Endothelial cell (in vitro differentiated cells): ENCODE results near the gene TRIM59. TPM values are rescaled to one million over a fixed set of nuclear protein-coding genes. Genes with fewer than 3 reads are reported as not detected.

Source experiments
- DNase-seq: peaks from one replicate; pipeline ENCODE4 v3.0.0; 2021; ENCODE audit warnings: low spot score
- H3K27ac Mint-ChIP-seq: one replicate; pipeline ENCODE4 v1.8.0; 2021; ENCODE audit warnings: mixed read lengths, inconsistent platforms; ENCODE audit not compliant: unreplicated experiment
- H3K27me3 Mint-ChIP-seq: one replicate; pipeline ENCODE4 v1.8.0; 2021; ENCODE audit warnings: mild to moderate bottlenecking, moderate library complexity, mixed read lengths, inconsistent platforms; ENCODE audit not compliant: unreplicated experiment
- H3K36me3 Mint-ChIP-seq: one replicate; pipeline ENCODE4 v1.8.0; 2021; ENCODE audit warnings: mild to moderate bottlenecking, low read depth, mixed read lengths, inconsistent platforms; ENCODE audit not compliant: unreplicated experiment
- H3K4me1 Mint-ChIP-seq: one replicate; pipeline ENCODE4 v1.8.0; 2021; ENCODE audit warnings: mild to moderate bottlenecking, mixed read lengths, inconsistent platforms; ENCODE audit not compliant: unreplicated experiment
- H3K4me3 Mint-ChIP-seq: one replicate; pipeline ENCODE4 v1.8.0; 2021; ENCODE audit warnings: mild to moderate bottlenecking, mixed read lengths, inconsistent platforms; ENCODE audit not compliant: unreplicated experiment
- H3K9me3 Mint-ChIP-seq: one replicate; pipeline ENCODE4 v1.8.0; 2021; ENCODE audit warnings: mixed read lengths, inconsistent platforms; ENCODE audit not compliant: unreplicated experiment
- total RNA-seq: library from RNA; stranded (reverse); fragmentation: NEBNext Ultra II Directional; extraction: Animal tissue kit (Norgen Biotek cat#: 25700); gene quantifications from one replicate; pipeline ENCODE4 v1.2.1, GENCODE V29; 2021; ENCODE audit not compliant: unreplicated experiment
- TF ChIP-seq, protein P1 (sequence below): fragments of 200-600 bp; sonication (generic); IDR thresholded peaks from one replicate; pipeline ENCODE4 v1.5.0; 2021; ENCODE audit warnings: antibody characterized with exemption; ENCODE audit not compliant: unreplicated experiment

Gene TRIM59
- total RNA-seq, 1 donor from 2014 or later, result 12.8 TPM

- no peak overlapping the region for H3K4me3 Mint-ChIP-seq
- H3K4me1 Mint-ChIP-seq, result no peaks in the 10 kb centered on the region
- H3K27me3 Mint-ChIP-seq, result peaks cover 6% of the 10 kb centered on the region
- peaks cover 4% of the 10 kb centered on the region for H3K36me3 Mint-ChIP-seq
- H3K27ac Mint-ChIP-seq, result no peak overlapping the region
- H3K9me3 Mint-ChIP-seq, result no peaks in the 10 kb centered on the region
- TF ChIP-seq, protein P1, sequence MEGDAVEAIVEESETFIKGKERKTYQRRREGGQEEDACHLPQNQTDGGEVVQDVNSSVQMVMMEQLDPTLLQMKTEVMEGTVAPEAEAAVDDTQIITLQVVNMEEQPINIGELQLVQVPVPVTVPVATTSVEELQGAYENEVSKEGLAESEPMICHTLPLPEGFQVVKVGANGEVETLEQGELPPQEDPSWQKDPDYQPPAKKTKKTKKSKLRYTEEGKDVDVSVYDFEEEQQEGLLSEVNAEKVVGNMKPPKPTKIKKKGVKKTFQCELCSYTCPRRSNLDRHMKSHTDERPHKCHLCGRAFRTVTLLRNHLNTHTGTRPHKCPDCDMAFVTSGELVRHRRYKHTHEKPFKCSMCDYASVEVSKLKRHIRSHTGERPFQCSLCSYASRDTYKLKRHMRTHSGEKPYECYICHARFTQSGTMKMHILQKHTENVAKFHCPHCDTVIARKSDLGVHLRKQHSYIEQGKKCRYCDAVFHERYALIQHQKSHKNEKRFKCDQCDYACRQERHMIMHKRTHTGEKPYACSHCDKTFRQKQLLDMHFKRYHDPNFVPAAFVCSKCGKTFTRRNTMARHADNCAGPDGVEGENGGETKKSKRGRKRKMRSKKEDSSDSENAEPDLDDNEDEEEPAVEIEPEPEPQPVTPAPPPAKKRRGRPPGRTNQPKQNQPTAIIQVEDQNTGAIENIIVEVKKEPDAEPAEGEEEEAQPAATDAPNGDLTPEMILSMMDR, result no peak
- DNase-seq, result no peak
These were observed 14.7 kb upstream of the TRIM59 start for GRCh38 chr3:160464321-160464720.

- no peak for DNase-seq
- Mint-ChIP-seq H3K27me3 (peaks cover 6% of the 10 kb centered on the region), H3K4me3 (no peak overlapping the region), H3K4me1 (no peaks in the 10 kb centered on the region), H3K9me3 (no peaks in the 10 kb centered on the region), H3K36me3 (peaks cover 4% of the 10 kb centered on the region), H3K27ac (no peak overlapping the region)
- TF ChIP-seq, protein P1, result no peak
These were observed 10.4 kb upstream of the TRIM59 start for GRCh38 chr3:160460033-160460432.

GRCh38 chr3:160459450-160459970, 9.9 kb upstream of the TRIM59 start:
- Mint-ChIP-seq H3K27ac (no peak overlapping the region), H3K4me1 (no peaks in the 10 kb centered on the region), H3K27me3 (peaks cover 6% of the 10 kb centered on the region)

DNA sequence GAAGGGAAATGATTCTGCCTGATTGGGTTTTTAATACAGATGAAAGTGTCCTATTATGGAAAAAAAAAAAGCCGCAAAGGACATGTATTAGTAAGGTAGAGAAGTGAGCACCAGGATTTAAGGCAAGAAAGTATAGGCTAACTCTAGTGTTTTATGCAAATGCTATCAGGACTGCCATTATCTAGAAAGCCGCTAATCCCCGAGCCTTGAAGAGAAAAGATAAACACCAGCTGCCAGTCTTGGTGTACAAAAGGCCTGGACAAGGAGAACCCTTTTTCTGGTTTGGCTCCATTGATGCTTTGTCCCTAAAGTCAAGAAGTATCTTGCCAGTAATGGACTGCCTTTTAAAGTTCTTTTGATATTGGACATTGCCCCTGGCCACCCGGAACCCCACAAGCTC, 8.6 kb upstream of the TRIM59 start:
- Mint-ChIP-seq H3K36me3 (peaks cover 4% of the 10 kb centered on the region), H3K4me1 (no peaks in the 10 kb centered on the region), H3K27ac (no peak overlapping the region), H3K4me3 (no peak overlapping the region), H3K9me3 (no peaks in the 10 kb centered on the region), H3K27me3 (peaks cover 6% of the 10 kb centered on the region)
- DNase-seq, result no peak
- TF ChIP-seq, protein P1, result no peak

More at GRCh38 chr3:160459450-160459970, 9.9 kb upstream of the TRIM59 start:
- Mint-ChIP-seq H3K9me3 (no peaks in the 10 kb centered on the region), H3K36me3 (peaks cover 4% of the 10 kb centered on the region), H3K4me3 (no peak overlapping the region)
- TF ChIP-seq, protein P1, result no peak
- no peak for DNase-seq

DNA sequence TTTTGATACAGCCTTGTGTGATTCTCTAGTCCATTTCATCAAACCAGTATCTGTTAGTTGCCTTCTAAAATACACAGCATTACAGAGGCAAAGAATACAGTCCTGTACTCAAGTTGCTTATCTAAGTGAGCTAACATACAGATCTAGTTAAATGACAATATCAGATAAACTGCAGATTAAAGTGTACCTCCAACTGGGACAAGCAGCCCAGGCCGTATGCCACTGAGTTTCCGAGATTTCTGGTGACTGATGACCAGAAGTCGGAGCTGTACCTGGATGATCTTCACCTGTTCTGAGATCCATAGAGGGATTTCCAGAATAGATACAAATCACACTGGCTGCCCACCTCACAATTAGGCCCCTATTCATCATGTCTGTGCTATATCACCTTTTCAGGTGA, 6.3 kb upstream of the TRIM59 start:
- Mint-ChIP-seq H3K4me1 (no peaks in the 10 kb centered on the region), H3K27me3 (peaks cover 2% of the 10 kb centered on the region), H3K4me3 (no peak overlapping the region), H3K9me3 (no peaks in the 10 kb centered on the region), H3K27ac (no peak overlapping the region), H3K36me3 (no peaks in the 10 kb centered on the region)
- DNase-seq, result no peak
- TF ChIP-seq, protein P1, result no peak
